Loucy (cell line): ENCODE measurements around the gene BACH2.

Experiments
- H2AFZ ChIP-seq: fragments of 200-600 bp; sonication (generic); 2 replicates; pipeline ENCODE4 v1.6.0; 2016; ENCODE audit warnings: antibody characterized with exemption, mild to moderate bottlenecking, low read length, moderate library complexity
- H3F3A ChIP-seq: fragments of 200-600 bp; 2 replicates; pipeline ENCODE4 v1.6.0; 2016; ENCODE audit warnings: antibody characterized with exemption, low read depth, mild to moderate bottlenecking
- H3K27me3 ChIP-seq: fragments of 200-600 bp; sonication (generic); 2 replicates; pipeline ENCODE4 v1.6.1; 2014; ENCODE audit warnings: low read length, mild to moderate bottlenecking; ENCODE audit not compliant: insufficient read depth, poor library complexity, severe bottlenecking
- H3K36me3 ChIP-seq: fragments of 200-600 bp; sonication (generic); 2 replicates; pipeline ENCODE4 v1.6.1; 2016; ENCODE audit warnings: low read length; ENCODE audit not compliant: insufficient read depth
- H3K4me1 ChIP-seq: fragments of 200-600 bp; sonication (generic); 2 replicates; pipeline ENCODE4 v1.5.1; 2014; ENCODE audit warnings: low read length, mild to moderate bottlenecking; ENCODE audit not compliant: insufficient read depth, poor library complexity, severe bottlenecking
- H3K4me2 ChIP-seq: fragments of 200-600 bp; sonication (generic); 2 replicates; pipeline ENCODE4 v1.6.0; 2014; ENCODE audit warnings: antibody characterized with exemption, low read length, low read depth, mild to moderate bottlenecking; ENCODE audit not compliant: poor library complexity, severe bottlenecking
- H3K4me3 ChIP-seq: fragments of 200-600 bp; sonication (generic); 2 replicates; pipeline ENCODE4 v1.5.1; 2014; ENCODE audit warnings: low read length, mild to moderate bottlenecking, mixed read lengths; ENCODE audit not compliant: poor library complexity, severe bottlenecking
- H3K79me2 ChIP-seq: fragments of 200-600 bp; sonication (generic); 2 replicates; pipeline ENCODE4 v1.6.1; 2014; ENCODE audit warnings: low read length; ENCODE audit not compliant: insufficient read depth
- H3K9ac ChIP-seq: fragments of 200-600 bp; sonication (generic); 2 replicates; pipeline ENCODE4 v1.6.0; 2014; ENCODE audit warnings: mild to moderate bottlenecking, low read depth, low read length, moderate library complexity; ENCODE audit not compliant: poor library complexity, severe bottlenecking
- H3K9me2 ChIP-seq: fragments of 200-600 bp; sonication (generic); replicated peaks from 2 replicates; pipeline ENCODE4 v1.6.1; 2016; ENCODE audit warnings: low read depth, low read length, mixed read lengths
- H3K9me3 ChIP-seq: fragments of 200-600 bp; sonication (generic); 2 replicates; pipeline ENCODE4 v1.6.1; 2014; ENCODE audit warnings: mild to moderate bottlenecking, antibody characterized with exemption, low read length, low read depth; ENCODE audit not compliant: insufficient read depth
- H4K20me1 ChIP-seq: fragments of 200-600 bp; sonication (generic); 2 replicates; pipeline ENCODE4 v1.6.0; 2014; ENCODE audit warnings: antibody characterized with exemption, low read length, mild to moderate bottlenecking; ENCODE audit not compliant: insufficient read depth, poor library complexity, severe bottlenecking
- EZH2phosphoT487 ChIP-seq: fragments of 200-600 bp; IDR thresholded peaks from 2 replicates; pipeline ENCODE4 v1.6.1; 2018; ENCODE audit warnings: antibody characterized with exemption, mild to moderate bottlenecking, moderate library complexity, borderline replicate concordance
- TF ChIP-seq, protein P1 (sequence below): fragments of 200-600 bp; sonication (generic); conservative IDR thresholded peaks from 2 replicates; pipeline ENCODE4 v1.5.1; 2014; ENCODE audit warnings: mild to moderate bottlenecking, antibody characterized with exemption, low read length

BACH2 gene

DNA sequence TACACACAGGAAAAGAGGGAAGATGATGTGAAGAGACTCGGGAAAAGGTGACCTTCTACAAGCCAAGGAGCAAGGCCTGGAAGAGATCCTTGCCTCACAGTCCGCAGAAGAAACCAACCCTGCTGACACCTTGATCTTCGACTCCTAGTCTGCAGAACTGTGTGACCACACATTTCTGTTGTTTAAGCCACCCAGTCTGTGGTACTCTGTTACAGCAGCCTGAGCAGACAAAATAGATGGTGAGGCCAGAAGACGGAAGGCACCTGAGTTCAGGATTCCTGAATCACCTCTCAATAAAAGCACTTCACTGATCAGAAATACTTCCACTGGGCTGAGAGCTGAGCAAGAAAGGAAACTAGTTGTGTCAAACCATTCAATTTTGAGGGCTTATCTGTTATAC lies 103.3 kb downstream of the BACH2 start:
- no peak for TF ChIP-seq EZH2phosphoT487
- TF ChIP-seq, protein P1, sequence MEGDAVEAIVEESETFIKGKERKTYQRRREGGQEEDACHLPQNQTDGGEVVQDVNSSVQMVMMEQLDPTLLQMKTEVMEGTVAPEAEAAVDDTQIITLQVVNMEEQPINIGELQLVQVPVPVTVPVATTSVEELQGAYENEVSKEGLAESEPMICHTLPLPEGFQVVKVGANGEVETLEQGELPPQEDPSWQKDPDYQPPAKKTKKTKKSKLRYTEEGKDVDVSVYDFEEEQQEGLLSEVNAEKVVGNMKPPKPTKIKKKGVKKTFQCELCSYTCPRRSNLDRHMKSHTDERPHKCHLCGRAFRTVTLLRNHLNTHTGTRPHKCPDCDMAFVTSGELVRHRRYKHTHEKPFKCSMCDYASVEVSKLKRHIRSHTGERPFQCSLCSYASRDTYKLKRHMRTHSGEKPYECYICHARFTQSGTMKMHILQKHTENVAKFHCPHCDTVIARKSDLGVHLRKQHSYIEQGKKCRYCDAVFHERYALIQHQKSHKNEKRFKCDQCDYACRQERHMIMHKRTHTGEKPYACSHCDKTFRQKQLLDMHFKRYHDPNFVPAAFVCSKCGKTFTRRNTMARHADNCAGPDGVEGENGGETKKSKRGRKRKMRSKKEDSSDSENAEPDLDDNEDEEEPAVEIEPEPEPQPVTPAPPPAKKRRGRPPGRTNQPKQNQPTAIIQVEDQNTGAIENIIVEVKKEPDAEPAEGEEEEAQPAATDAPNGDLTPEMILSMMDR: no peak
- Histone ChIP-seq H3K79me2 (peaks cover 66% of the 10 kb centered on the region), H3F3A (no peaks in the 10 kb centered on the region), H3K9ac (no peak overlapping the region), H3K4me2 (no peak overlapping the region), H3K9me3 (peaks cover 11% of the 10 kb centered on the region; the same call in 1 of the 2 replicates), H3K36me3 (peaks cover 23% of the 10 kb centered on the region; the same call in 1 of the 2 replicates), H4K20me1 (no peaks in the 10 kb centered on the region), H3K27me3 (no peaks in the 10 kb centered on the region), H3K9me2 (no peaks in the 10 kb centered on the region), H2AFZ (no peak overlapping the region), H3K4me3 (no peak overlapping the region), H3K4me1 (no peaks in the 10 kb centered on the region)

DNA sequence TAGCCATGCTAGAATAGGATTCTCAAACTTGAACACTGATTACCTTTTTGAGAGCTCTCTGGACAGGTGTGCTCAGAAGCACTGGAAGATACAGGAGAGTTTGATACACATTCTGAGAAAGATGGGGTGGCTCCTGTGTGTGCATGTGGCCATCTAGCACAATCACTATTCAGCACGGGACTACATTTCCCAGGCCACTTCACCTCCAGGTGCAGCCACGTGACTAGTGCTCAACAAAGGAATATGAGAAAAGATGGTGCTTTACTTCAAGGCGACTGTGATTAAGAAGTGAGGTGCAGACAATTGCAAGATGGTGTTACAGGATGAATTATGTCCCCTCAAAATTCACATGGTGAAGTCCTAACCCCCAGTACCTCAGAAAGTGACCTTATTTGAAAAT lies 103.8 kb downstream of the BACH2 start:
- no peak overlapping the region for H3K9ac ChIP-seq
- H3K4me1 ChIP-seq: peaks cover 1% of the 10 kb centered on the region
- H3F3A ChIP-seq: no peaks in the 10 kb centered on the region
- peaks cover 18% of the 10 kb centered on the region; the same call in 1 of the 2 replicates for H3K36me3 ChIP-seq
- no peaks in the 10 kb centered on the region for H3K9me2 ChIP-seq
- no peaks in the 10 kb centered on the region for H3K27me3 ChIP-seq
- no peak overlapping the region for H3K4me2 ChIP-seq
- H2AFZ ChIP-seq: no peak overlapping the region
- H3K4me3 ChIP-seq: no peak overlapping the region
- peaks cover 63% of the 10 kb centered on the region for H3K79me2 ChIP-seq
- no peaks in the 10 kb centered on the region for H4K20me1 ChIP-seq
- TF ChIP-seq EZH2phosphoT487: no peak
- TF ChIP-seq, protein P1: no peak
- H3K9me3 ChIP-seq: peaks cover 6% of the 10 kb centered on the region; the same call in 1 of the 2 replicates

DNA sequence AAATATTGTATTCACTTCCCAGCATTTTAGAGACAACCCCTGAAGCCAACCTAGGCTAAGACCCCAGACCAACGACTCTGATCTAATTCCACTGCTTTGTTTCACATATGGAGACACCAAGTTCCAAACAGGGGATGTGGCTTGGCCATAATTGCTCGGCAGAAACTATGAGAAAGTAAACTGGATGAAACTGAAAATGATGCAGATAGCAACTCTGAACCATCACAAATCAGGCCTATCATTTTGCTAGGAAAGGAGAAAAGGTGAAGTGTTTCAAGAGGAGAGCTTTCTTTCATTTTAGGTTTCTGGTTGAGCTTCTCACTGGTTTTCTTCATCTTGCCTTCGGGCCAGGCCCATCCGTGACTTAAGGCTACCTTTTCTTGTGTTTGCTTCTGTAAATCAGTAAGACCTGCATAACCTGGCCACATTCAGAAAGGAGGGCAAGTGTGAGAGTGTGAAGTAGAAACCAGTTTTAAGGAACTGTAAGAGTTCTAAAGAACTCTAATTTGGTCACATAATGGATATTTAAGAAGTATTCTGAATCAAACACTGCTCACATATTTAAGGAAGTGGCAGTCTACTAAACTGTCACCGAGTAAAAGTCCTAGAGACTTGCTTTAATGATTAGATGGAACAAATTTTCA lies 105.8 kb downstream of the BACH2 start:
- H3K27me3 ChIP-seq: no peaks in the 10 kb centered on the region
- H3F3A ChIP-seq: no peaks in the 10 kb centered on the region
- H3K9me2 ChIP-seq: no peaks in the 10 kb centered on the region
- peaks cover 5% of the 10 kb centered on the region for H4K20me1 ChIP-seq
- H3K4me3 ChIP-seq: no peak overlapping the region
- TF ChIP-seq EZH2phosphoT487: no peak
- TF ChIP-seq, protein P1: no peak
- H3K36me3 ChIP-seq: peaks cover 10% of the 10 kb centered on the region; the same call in 1 of the 2 replicates
- no peak overlapping the region for H2AFZ ChIP-seq
- H3K9ac ChIP-seq: no peak overlapping the region
- H3K9me3 ChIP-seq: no peaks in the 10 kb centered on the region
- H3K79me2 ChIP-seq: peaks cover 70% of the 10 kb centered on the region
- peaks cover 18% of the 10 kb centered on the region for H3K4me1 ChIP-seq
- H3K4me2 ChIP-seq: no peak overlapping the region
